Endometrium (tissue), 2 donors: ENCODE data around the gene ABCF3.
"Not testable (repeated sequence)": the region's sequence is repeated elsewhere in the genome, so short reads cannot be mapped to it uniquely, and the experiment has no call there.

Source experiments
- FAIRE-seq: peaks from 2 replicates; lab custom pipeline; 2012; peaks lifted over from hg19 to GRCh38; lab: Jason Lieb, UNC
- donor health status: control.
- donor health status: control.

Gene ABCF3

DNA sequence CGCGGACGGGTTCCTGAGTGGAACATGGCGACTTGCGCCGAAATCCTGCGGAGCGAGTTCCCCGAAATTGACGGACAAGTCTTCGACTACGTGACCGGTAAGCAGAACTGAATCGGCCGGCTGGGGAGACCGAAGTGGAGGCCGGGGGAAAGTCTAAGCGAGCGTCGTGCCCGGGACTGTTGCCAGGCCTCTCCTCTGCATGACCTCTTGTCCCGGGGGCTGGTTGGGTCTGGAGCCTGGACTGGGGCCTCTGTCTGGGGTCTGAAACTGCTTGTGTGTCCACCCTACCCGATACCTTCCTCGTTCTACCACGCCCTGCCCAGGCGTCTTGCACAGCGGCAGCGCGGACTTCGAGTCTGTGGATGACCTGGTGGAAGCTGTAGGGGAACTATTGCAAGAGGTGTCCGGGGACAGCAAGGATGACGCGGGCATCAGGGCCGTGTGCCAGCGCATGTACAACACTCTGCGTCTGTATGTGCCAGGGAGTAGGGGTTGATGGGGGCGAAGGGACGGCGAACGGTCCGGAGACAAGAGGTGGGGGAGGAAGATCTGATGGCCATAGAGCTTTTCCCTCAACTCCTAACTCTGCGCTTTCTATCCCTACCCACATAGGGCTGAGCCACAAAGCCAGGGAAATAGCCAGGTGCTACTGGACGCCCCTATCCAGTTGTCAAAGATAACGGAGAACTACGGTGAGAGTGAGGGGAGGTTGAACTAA lies at the start of gene ABCF3:
Gene ABCF3 (plus strand): TSS at position 16 of the 718 bp plus-strand sequence. CDS start 9 bp downstream, at position 25.
- no peak for FAIRE-seq

DNA sequence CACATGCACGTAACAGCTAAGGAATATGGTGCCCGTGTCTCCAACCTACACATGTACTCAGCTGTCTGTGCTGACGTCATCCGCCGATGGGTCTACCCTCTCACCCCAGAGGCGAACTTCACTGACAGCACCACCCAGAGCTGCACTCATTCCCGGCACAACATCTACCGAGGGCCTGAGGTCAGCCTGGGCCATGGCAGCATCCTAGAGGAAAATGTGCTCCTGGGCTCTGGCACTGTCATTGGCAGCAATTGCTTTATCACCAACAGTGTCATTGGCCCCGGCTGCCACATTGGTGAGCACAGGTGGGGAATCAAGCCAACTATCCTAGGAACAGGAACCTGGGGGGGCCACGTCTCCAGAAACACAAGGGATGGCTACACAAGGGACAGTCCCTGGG lies 45.6 kb upstream of the ABCF3 start:
- no peak for FAIRE-seq

GRCh38 chr3:184142199-184142598 lies 43.8 kb upstream of the ABCF3 start:
- FAIRE-seq = no peak

- FAIRE-seq = no peak
Measured at GRCh38 chr3:184143327-184143726, 42.7 kb upstream of the ABCF3 start.

DNA sequence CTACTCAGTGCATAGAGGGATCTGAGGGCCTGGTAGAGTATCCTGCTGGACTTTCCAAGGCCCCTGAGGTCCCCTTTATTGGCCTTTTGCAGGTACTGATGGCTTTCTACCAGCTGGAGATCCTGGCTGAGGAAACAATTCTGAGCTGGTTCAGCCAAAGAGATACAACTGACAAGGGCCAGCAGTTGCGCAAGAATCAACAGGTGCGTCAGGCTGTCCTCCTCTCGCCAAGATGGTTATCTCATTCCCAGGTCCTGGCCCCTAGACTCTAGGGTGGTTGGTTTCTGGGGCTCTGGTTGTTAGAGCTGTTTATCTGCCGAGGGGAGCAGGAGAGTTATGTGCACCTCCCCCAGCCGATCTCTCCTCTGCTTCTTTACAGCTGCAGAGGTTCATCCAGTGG lies 41.5 kb upstream of the ABCF3 start:
- FAIRE-seq = no peak

DNA sequence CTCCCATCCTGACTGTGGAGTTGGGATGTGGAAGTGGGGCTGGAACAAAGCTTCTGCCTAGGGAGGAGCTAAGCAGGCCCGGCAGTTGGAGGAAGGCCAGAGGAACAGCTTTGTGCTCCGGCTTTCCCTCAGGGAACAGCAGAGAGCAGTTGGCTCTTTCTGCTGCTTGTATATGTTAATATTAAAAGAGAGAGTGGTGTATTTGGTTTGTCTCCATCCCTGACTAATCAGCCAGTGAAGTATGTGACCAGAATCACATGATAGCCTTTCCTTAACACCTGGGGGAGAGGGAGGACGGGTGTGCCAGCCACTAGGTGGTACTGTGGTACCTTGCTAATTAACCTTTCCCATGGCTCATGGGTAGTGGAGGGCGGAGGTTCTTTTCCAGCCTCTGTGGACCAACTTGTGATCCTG lies 40.9 kb upstream of the ABCF3 start:
- FAIRE-seq = no peak

DNA sequence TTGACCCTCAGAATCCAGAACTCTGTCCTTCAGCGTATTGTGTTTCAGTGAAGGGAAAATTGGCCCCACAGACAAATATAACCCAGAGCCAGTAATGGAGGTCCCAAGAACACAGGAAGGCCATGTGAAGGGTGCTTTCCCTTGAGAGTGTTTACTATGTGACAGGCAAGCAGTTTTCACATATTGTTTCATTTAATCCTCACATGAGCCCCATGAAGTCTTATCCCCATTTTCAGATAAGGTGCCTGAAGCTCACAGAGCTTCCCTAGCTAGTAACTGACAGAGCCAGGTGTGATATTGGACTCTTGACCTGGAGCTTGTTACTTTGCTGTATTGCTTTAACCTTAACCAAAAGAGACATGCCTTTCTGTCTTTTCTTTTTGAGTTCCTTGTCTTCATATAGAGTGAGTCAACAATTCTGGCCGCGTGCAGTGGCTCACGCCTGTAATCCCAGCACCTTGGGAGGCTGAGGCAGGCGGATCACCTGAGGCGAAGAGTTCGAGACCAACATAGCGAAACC lies 40.2 kb upstream of the ABCF3 start:
- no peak for FAIRE-seq

DNA sequence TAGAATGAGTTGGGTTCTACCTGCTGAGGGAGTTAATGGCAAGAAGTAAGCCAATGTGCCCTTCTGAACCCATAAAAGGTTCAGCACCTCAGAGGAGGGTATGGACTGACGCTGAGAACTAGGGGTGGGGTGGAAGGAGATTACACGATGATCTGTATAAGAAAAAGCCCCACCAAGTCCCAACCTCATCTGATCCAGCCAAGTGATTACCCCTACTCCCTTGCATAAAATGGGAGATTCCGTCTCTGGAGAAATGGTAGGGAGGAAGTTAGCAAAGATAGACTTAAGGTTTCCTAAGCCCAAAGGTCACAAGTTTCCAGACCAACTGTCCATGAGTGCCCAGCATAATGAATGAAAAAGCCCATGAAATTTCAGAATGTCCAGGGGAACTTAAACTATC lies 37.9 kb upstream of the ABCF3 start:
- no peak for FAIRE-seq

DNA sequence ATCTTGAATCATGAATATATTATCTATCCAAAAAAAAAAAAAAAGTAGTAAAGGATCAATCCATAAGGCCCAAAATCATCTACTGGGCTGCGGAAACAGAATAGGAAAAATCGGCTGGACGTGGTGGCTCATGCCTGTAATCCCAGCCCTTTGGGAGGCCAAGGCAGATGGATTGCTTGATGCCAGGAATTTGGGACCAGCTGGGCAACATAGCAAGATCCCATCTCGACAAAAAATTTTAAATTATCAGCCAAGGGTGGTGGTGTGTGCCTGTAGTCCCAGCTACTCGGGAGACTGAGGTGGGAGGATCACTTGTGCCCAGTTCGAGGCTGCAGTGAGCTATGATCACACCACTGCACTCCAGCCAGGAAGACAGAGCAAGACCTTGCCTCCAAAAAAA lies 36.9 kb upstream of the ABCF3 start:
- no peak for FAIRE-seq

DNA sequence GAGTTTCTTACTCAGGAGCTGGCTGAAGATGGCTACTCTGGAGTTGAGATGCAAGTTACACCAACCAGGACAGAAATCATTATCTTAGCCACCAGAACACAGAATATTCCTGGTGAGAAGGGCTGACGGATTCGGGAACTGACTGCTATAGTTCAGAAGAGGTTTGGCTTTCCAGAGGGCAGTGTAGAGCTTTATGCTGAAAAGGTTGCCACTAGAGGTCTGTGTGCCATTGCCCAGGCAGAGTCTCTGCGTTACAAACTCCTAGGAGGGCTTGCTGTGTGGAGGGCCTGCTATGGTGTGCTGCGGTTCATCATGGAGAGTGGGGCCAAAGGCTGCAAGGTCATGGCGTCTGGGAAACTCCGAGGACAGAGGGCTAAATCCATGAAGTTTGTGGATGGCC lies 36.2 kb upstream of the ABCF3 start:
- not testable (repeated sequence) for FAIRE-seq

- no peak for FAIRE-seq
Measured at GRCh38 chr3:184154885-184155643, 30.9 kb upstream of the ABCF3 start, which contains the start of gene DVL3. DVL3 (plus strand) TSS chr3:184155377; CDS start chr3:184155636, 259 bp downstream.

DNA sequence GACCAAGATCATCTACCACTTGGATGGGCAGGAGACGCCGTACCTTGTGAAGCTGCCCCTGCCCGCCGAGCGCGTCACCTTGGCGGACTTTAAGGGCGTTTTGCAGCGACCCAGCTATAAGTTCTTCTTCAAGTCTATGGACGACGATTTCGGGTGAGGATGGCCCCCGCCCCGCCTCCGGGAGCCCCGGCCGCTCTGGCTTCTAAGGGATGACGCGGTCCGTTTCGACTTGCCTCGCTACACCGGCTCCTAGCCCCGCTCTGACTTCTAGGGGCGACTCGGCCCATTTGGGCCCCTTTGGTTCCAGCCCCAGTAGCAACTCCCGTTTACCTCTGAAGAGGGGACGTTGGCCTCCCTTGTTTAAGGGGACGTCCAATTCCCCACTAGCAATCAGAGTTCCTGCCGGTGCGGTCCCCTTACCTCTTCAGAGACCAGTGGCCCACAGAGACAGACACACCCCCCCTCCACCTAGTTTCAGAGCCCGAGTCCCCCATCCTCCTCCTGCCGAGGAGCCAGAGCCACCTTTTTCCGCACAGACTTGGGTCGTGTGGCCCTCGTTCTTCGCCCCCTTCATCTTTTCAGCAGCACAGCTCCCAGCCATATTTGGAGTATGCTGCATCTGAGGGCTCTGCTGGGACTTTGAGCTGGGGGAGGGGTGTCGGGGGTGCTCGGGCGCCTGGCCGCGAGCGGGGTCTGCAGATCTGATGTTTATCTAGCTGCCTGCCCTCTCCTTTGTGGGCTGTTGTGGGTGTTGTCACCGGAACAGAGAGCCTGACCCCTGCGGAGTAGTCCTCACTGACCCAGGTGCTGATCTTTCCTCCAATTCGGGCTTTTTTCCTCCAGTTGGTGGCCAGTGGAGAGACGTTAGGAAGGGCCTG lies 30.1 kb upstream of the ABCF3 start:
- FAIRE-seq = no peak

GRCh38 chr3:184156522-184156955 lies 29.5 kb upstream of the ABCF3 start:
- FAIRE-seq = no peak

- no peak for FAIRE-seq
Measured at GRCh38 chr3:184157206-184157605, 28.8 kb upstream of the ABCF3 start.

GRCh38 chr3:184158404-184158803 lies 27.6 kb upstream of the ABCF3 start:
- no peak for FAIRE-seq

DNA sequence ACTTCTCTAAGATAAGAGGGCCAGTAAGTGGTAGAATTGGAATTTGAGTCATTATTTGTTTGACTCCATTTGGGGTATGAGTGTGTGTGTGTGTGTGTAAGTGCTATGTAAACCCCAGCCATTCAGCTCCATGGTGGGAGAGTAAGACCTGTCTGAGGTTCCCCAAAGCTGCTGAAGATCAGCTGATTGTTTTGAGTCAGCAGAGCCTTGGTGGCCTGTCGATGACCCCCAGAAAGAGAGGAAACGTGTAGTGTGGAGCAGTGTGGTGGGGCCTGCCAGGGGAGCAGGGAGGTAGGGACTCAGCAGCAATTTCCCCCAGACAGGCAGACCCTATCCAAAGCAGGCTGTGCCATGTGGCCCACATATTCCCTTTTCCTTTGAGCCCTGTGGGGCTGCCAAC lies 25.5 kb upstream of the ABCF3 start:
- FAIRE-seq = no peak

GRCh38 chr3:184162571-184163070 lies 23.4 kb upstream of the ABCF3 start:
- FAIRE-seq = not testable (repeated sequence)

DNA sequence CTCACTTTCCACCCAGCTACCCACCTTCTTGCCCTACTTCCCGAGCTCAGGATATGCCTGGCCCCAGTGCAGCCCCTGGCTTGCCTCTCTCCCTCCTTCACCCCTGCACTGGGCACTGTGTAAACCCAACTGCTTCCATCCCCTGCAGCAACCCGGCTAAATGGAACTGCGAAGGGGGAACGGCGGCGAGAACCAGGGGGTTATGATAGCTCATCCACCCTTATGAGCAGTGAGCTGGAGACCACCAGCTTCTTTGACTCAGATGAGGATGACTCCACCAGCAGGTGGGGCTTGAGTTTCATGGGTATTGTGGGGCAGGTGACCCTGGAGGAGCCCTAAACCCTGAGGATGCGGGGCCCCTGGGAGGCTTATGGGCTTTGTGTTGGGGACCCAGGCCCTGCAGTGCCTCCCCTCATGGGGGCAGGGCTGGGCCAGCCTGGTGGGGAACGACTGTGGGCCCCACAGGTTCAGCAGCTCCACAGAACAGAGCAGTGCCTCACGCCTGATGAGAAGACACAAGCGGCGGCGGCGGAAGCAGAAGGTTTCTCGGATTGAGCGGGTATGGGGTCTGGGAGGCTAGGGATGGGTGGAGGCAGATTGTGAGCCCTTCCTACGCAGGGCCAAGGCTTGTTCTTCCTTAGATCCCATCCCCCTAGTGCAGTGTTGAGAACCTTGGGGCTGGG lies 21.2 kb upstream of the ABCF3 start:
- FAIRE-seq = no peak

DNA sequence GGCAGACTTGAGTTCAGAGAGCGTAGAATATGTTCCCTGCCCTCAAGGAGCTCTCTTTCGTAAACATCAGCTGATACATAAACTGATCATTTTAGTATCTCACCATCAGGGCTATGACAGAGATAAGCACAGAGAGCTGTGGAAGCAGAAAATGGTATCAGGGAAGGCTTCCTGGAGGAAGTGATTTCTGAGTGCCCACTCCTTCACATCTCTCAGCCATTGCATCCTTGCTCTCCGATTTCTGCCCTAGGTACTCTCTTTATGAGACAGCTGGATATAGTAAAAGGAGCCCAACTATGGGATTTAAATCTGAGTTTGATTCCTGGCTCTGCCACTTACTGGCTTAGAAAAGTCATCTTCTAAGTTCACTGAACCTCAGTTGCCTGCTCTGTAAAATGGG lies 20.5 kb upstream of the ABCF3 start:
- FAIRE-seq = no peak

DNA sequence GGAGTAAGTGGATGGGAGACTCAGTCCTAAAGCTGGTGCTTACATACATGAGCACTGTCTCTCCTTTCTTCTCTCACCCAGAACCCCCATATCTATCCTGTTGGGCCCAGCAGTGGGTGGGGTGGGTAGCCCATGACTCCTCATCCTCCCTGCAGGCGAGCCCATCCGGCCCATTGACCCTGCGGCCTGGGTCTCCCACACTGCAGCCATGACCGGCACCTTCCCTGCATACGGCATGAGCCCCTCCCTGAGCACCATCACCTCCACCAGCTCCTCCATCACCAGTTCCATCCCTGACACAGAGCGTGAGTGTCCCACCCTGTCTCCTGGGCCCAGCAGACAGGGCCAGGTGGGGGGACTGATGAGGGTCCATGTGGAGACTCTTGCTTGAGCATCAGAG lies 19.3 kb upstream of the ABCF3 start:
- FAIRE-seq = no peak

DNA sequence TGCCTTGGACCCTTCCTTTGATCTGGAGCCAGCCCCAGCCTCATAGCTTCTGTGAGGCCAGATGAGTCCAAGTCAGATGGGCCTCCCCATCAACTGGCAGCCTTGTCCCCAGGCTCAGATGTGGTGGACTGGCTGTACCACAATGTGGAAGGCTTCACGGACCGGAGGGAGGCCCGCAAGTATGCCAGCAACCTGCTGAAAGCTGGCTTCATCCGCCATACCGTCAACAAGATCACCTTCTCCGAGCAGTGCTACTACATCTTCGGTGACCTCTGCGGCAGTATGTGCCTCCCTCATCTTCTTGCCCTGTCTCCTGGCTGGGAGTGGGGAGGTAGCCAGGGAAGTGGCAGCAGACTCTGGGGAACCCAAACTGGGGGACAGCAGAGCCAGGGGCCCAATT lies 18.2 kb upstream of the ABCF3 start:
- FAIRE-seq = no peak
